Uterus (tissue), 2 donors: ENCODE measurements around the gene HOMER1.

ENCODE experiments used
- POLR2A ChIP-seq, 2 donors: fragments of 450-650 bp; IDR thresholded peaks; one replicate each; pipeline ENCODE4 v1.6.1; 2016; ENCODE audit warnings: antibody characterized with exemption in 2 of 2, mild to moderate bottlenecking in 1 of 2, moderate library complexity in 1 of 2
- TF ChIP-seq, protein P1 (sequence below), 4 experiments: fragments of 200-600 bp in 2 of 4; fragments of 450-650 bp in 2 of 4; sonication (generic) in 2 of 4; IDR thresholded peaks; one replicate each; pipeline ENCODE4 v1.5.1; 2016 to 2019; ENCODE audit warnings: antibody characterized with exemption in 4 of 4, mild to moderate bottlenecking in 2 of 4, moderate library complexity in 1 of 4

DNA sequence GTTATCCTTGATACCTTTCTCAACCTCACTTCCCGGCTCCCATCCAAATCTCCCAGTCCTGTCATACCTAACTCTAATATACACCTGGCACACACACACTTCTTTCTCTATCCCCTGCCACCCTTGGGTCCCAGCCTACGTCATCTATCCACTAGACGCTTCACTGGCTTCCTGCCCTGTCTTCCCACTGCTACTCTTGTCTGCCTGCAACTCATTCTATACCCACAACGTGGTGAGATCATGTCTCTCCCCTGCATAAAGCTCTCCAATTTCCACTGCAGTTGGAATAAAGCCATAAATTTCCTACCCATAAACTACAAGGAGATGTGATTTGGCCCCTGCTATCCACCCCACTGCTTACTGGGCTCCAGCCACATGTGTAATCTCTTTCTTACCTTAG, 184.5 kb downstream of the HOMER1 start:
- TF ChIP-seq, protein P1, sequence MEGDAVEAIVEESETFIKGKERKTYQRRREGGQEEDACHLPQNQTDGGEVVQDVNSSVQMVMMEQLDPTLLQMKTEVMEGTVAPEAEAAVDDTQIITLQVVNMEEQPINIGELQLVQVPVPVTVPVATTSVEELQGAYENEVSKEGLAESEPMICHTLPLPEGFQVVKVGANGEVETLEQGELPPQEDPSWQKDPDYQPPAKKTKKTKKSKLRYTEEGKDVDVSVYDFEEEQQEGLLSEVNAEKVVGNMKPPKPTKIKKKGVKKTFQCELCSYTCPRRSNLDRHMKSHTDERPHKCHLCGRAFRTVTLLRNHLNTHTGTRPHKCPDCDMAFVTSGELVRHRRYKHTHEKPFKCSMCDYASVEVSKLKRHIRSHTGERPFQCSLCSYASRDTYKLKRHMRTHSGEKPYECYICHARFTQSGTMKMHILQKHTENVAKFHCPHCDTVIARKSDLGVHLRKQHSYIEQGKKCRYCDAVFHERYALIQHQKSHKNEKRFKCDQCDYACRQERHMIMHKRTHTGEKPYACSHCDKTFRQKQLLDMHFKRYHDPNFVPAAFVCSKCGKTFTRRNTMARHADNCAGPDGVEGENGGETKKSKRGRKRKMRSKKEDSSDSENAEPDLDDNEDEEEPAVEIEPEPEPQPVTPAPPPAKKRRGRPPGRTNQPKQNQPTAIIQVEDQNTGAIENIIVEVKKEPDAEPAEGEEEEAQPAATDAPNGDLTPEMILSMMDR (IDR thresholded peaks at IDR 0.05), result no peak
- no peak for TF ChIP-seq POLR2A (IDR thresholded peaks at IDR 0.05)
